GM12873 (cell line): ENCODE measurements around the gene GPC1.

ENCODE experiments used
- CTCF ChIP-seq: IDR thresholded peaks from 2 replicates; pipeline ENCODE4 v1.5.1; 2012; ENCODE audit warnings: low read depth, mild to moderate bottlenecking, moderate library complexity, low read length, control low read depth; ENCODE audit not compliant: insufficient read depth; ENCODE audit errors: missing control alignments

GPC1 gene

GRCh38 chr2:240478346-240479110, 43.1 kb downstream of the GPC1 start:
- TF ChIP-seq CTCF: no peak

- TF ChIP-seq CTCF: no peak
Measured at GRCh38 chr2:240479111-240479501, 43.6 kb downstream of the GPC1 start.

- TF ChIP-seq CTCF: no peak
Measured at GRCh38 chr2:240480834-240481623, 45.6 kb downstream of the GPC1 start.

GRCh38 chr2:240481720-240482119, 46.3 kb downstream of the GPC1 start:
- TF ChIP-seq CTCF: no peak

- TF ChIP-seq CTCF: no peak
Measured at GRCh38 chr2:240482141-240482540, 46.7 kb downstream of the GPC1 start.

GRCh38 chr2:240491483-240491882, 56.0 kb downstream of the GPC1 start:
- TF ChIP-seq CTCF: no peak

DNA sequence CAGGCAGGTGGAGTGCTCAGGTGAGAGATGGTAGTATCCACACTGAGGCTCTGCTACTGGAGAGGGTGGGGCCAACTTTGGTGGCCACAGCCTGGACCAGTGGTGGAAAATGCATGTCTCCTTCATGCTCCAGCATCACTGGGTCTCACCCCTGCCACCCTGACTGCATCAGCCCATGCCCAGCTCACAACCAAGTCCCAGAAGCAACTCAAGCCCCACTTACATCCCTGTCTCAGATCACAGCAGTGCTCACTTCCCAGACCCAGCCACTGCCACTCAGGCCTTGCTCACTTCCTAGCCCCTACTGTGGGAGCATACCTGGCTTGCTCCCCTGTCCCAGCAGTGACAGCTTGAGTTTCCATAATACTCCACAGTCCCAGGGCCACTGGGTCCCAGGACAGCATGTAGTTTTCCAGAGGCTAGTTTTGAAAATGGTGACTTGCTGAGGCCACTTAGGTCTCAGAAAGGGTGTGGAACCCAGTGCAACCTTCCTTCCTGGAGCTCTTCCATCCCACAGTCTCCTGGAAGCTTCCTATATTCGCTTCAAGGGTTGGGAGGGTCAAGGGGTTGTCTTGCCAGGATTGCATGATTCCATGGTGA, 58.8 kb downstream of the GPC1 start:
- TF ChIP-seq CTCF: no peak
